Cerebellar nuclear complex (tissue), 1 donor: Measurements from ENCODE around the gene PABPN1.
"Not testable (repeated sequence)": the region's sequence is repeated elsewhere in the genome, so short reads cannot be mapped to it uniquely, and the experiment has no call there.

Experiments used
- DNase-seq, 2 experiments: peaks; one replicate each; lab custom pipeline; 2025; lab: John Stamatoyannopoulos, UW

The PABPN1 gene, protein sequence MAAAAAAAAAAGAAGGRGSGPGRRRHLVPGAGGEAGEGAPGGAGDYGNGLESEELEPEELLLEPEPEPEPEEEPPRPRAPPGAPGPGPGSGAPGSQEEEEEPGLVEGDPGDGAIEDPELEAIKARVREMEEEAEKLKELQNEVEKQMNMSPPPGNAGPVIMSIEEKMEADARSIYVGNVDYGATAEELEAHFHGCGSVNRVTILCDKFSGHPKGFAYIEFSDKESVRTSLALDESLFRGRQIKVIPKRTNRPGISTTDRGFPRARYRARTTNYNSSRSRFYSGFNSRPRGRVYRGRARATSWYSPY

DNA sequence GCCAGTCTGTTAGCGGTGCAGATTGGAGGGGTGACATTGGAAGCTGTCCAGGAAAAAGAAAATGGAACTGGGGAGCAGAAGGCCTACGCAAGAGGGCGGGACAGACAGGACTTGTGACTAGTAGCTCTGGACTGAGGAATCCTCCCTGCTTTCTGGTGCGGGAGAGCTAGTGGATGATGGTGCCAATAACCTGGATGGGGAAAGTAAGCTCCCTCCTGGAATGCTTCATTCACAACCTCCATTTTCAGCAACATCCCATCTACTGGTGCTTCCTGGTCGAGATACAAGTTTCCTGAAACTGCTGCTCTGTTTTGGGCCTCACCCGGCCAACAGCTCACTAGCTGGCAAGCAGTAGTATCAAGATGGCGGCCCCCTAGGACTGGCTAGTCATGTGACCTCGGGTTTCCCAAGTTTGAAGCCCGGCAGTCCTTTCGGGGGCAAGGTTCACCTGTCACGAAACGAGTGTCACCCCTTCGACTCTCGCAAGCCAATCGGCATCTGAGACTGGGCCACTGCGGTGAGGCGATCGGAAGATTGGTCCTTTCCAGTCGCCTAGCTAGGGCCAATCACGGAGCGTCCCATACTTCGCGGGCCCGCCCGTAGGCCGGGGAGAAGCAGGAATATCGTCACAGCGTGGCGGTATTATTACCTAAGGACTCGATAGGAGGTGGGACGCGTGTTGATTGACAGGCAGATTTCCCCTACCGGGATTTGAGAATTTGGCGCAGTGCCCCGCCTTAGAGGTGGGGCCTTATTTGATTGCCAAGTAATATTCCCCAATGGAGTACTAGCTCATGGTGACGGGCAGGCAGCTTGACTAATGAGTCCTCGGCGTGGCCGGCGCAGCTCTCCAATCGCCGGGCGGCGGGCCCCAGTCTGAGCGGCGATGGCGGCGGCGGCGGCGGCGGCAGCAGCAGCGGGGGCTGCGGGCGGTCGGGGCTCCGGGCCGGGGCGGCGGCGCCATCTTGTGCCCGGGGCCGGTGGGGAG, at the start of gene PABPN1:
PABPN1 (plus strand) TSS at position 874 of the 988 bp plus-strand sequence; CDS start at position 887, 13 bp downstream.
- peak; percentile 100 for DNase-seq

DNA sequence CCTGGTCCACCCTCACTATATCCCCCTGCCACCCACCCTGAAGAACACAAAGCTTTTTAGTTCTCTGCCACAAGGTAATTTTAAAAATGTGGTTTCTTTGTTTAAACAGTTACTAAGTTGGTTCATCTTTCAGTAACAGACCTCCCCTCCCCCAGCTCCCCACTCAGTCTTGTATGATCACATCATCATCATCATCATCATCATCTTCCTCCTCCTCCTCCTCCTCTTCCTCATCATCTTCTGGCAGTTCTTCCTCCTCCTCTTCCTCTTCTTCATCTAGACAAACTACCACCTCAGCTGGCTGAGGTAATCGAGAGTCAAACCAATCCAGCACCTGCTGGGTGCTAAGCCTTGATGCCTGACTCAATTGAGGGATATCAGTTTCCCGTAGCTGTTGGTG, 45.8 kb upstream of the PABPN1 start:
- DNase-seq = no peak

DNA sequence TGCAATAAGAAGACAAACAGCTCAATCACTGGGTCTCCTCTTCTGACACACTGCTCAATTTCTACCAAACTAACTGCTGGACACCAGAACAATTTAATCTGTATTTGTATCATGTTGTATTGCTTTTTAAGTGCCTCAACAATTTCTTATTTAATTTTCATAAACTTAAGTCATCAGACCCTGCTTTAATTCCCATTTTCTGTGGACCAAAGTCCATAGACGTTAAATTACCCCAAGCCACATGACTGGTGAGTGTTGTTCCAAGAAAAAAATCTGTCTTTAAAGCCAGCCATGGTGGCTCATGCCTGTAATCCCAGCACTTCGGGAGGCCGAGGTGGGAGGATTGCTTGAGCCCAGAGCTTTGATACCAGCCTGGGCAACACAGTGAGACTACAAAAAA, 44.1 kb upstream of the PABPN1 start:
- DNase-seq = no peak

DNA sequence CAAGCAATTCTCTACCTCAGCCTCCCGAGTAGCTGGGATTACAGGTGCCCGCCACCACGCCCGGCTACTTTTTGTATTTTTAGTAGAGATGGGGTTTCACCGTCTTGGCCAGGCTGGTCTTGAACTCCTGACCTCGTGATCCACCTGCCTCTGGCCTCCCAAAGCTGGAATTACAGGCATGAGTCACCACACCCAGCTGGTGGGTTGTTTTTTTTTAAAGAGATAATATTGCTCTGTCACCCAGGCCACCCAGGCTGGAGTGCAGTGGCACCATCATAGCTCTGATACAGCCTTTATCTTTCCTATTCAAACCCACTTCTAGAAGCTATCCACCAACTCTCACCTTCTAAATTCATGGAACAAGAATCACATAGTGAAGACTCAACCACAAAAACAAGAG, 43.3 kb upstream of the PABPN1 start:
- not testable (repeated sequence) for DNase-seq

DNA sequence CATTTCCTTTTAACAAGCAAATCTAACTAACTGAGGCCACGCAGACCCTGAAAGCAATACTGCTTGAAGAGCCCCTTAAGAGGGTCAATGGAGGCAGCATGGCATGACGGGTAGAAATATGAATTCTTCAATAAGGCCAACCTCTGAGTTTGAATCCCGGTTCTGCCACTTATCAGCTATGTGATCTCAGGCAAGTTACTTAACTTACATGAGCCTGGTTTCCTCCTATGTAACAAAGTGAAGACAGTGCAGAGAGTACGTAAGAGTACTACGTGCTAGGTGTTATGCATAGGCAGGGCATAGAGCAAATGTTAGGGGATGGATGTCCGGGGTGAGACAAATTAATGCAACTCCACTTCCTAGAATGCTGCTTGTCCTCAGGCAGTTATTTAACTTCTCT, 40.0 kb upstream of the PABPN1 start:
- DNase-seq = no peak

DNA sequence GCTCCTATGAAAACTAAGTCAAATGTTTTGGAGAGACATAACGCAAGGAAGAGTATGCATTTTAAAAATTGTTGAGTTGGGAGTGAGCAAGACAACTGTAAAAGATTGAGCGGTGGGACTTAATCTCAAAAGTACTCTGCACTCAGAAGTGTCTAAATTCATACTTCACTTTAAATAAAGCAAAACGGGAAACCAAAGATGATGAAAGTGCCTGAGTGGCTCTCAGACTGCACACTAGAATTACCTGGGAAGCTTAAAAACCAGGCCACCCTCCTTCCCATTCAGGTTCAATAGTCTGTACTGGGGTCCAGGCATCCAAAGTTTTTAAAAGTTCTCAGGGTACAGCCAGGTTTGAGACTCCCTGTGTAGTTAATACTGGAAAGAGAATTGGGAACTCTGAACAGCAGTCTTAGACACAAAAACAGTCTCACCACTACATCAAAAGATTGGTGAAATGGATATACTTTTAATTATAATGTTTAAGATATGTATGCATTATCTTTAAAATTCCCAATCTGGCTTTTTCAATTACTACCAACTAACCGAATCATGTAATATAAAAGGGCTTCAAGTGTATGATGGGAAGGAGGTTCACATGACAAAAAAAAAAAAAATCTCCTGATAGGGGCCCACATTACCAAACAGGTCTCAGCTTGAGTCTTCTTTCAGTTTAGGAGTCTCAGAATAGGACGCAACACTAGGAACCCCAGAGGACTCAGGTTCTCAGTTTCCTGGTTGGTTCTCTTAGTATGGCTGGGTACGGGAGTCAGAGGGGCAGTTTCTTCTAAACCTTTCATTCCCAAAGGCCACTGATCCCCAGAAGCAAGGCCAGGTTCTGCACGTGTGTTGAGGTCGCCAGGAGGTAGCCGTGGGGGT, 36.4 kb upstream of the PABPN1 start:
- no peak for DNase-seq

DNA sequence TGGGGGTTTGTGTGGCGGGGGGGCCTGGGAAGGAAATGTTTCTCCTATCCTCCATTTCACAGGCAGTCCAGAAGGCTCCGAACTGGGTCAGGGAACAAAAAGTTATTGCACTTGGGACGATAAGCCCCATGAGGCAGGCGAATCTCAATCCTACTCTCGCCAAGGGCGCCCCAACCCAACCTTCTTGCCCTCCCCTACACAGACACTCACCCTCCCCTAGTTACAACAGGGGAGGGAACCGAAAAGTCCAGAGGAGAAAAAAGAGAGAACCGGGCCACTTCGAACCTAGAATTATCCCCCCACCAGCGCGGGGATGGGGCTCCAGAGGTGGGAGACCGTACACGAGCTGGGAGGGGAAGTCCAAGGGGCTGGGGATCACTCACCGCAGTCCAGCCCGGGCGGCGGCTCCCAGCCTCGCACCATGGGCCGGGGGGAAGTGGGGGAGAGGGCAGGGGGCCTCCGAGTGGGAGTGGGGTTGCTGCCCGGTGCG, 35.7 kb upstream of the PABPN1 start:
- DNase-seq = no peak

DNA sequence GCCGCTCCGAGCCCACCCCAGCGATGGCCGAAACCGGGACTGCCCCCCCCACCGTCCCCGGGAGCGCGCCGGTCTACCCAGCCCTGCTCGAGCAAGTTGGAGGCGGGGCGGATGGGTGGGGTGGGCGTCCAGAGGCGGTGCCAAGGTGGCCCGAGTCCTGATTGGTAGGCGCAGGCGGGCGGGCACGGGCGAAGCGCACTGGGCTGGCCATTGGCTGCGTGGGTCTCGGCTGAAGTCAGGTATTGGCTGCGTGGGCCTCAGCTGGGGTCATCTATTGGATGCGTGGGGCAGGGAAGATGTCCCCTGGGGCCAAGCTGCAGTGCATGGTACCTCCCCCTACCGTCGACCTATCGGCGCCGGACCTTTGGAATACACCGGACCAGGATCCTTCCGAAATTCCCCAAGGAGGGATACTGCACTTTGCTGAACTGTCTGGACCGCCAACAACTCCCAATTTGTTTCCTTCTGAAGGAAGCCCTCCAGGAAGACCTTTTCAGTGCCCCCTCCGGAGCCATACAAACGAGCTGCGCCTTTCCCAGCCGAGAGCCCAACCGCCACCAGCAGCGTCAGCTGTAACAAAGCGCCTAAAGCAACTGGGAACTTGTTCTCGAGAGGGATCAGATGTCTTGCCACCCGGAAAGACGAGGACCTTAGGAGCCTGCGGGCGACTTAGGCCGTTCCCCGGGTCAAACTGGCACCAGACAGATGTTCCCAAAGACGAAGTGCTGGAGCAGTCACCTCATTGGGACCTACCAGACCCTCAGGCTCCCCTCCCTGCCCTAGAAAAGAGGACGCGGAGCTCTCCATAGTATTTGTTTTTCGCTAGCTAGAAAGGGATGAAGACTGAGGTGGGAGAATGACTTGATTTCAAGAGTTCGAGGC, 35.0 kb upstream of the PABPN1 start, which contains the start of gene HOMEZ:
HOMEZ (minus strand) TSS at position 113 of the 882 bp plus-strand sequence. CDS start 180 bp downstream, outside the sequence.
- DNase-seq = peak; percentile 91 to 97

DNA sequence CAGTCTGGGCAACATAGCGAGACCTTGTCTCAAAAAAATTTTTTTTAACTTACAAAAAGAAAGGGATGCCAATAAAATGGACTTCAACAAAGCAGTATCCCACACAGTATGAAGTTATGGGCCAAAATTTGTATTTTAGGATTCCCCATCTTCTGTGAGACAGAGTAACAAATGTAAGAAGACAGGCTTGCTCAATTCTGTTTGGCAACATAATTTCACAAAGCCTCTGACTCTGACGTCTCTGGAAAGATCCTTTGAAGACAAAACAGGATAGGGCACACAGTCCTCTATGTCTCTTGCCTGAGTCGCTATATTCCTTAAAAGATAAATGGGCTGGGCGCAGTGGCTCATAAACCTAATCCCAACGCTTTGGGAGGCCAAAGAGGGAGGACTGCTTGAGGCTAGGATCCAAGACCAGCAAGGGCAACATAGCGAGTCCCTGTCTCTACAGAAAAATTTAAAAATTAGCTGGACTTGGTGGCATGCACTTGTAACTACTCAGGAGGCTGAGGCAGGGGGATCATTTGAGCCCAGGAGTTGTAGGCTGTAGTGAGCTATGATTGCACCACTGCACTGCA, 34.3 kb upstream of the PABPN1 start:
- no peak for DNase-seq

DNA sequence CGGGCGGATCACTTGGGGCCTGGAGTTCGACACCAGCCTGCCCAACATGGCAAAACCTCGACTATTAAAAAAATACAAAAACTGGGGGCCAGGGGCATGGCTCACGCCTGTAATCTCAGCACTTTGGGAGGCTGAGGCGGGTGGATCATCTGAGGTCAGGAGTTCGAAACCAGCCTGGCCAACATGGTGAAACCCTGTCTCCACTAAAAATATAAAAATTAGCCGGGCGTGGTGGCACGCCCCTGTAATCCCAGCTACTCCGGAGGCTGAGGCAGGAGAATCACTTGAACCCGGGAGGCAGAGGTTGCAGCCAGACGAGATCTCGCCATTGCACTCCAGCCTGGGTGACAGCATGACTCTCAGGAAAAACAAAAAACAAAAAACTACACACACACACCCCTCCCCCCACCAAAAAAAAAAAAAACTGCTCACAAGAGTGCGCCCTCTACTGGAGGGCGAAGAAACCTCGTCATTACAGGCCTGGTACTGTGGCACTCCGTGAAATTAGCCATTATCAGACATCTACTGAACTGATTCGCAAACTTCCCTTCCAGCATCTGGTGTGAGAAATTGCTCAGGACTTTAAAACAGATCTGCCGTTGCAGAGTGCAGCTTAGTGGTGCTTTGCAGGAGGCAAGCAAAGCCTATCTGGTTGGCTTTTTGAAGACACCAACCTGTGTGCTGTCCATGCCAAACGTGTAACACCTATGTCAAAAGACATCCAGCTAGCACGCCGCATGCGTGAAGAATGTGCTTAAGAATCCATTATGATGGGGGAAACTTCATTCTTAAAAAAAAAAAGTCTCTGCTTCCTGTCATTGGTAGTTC, 26.3 kb upstream of the PABPN1 start:
- DNase-seq = no peak

DNA sequence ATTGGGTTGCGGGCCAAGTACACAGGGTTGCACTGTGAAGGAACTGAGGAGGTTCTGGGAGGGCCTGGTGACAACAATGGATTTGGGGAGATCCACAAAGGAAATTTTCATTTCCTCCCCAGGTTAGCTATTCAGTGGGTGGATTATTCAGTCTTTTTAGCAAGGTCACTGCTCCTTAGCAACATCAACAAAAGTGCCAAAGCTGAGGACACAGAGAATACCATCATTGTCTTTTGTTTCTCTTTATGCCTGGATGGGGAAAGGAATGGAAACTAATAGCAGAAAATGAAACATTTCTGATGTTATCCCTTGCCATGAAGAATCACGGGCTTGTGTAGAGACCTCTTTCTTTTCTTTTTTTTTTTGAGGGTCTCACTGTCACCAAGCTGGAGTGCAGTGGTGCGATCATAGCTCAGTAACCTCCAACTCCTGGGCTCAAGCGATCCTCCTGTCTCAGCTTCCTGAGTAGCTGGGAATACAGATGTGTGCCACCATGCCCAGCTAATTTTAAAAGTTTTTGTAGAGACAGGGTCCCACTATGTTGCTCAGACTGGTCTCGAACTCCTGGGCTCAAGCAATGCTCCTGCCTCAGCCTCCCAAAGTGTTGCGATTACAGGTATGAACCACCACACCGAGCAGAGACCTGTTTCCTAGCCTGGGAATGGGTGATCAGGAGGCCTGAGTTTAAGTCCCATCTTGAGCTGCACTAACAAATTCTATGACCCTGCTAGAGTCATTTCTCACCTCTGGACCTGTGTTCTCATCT, 25.1 kb upstream of the PABPN1 start:
- DNase-seq = no peak

DNA sequence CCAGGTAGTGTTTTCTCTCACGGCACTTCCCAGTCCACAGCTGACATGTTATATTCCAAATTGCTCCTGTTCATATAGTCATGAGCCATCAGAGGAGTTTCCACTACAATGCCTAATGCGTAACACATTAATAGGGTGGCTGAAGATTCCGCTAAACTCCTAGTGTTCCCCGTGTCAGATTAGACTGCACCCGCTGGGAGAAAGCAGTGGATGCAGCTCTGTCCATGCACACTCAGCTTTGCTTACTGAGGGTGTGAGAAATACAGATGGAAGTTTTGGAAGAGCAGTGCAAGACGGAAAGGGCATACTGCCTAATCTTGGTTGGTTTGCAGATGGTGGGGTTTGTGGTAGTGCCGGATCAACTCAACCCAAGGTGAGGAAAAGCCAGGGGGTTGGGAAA, 24.2 kb upstream of the PABPN1 start:
- no peak for DNase-seq

DNA sequence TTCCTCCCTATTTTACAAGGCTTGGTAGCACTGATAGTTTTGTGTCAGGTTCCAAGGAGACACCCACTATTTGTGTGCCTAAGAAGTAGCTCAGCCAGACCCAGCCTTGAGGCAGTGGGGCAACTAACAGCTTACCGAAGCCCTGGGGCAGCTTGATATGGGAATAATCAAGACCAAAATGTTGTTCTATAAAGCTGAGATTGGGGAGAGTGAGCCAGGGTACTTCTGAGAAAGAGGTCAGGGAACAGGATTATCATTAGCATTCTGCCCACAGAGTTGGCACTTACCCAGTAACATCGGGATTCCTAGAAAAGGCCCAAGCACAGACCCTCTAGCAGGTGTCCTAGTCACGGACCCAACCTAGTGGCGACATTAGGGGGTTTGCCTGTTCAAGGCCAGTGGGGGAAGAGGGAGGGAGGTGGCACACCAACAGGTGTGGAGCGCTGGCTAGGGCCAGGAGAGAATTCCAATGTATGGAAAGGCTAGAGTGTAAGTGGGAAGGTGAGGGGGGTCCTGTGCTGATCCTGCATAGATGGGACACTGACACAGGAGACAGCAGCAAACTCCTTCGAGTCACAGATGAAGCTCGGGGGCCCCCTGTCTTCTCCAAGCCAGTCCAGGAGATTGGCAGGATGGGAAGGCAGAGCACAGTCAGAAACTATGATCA, 23.5 kb upstream of the PABPN1 start:
- no peak for DNase-seq

DNA sequence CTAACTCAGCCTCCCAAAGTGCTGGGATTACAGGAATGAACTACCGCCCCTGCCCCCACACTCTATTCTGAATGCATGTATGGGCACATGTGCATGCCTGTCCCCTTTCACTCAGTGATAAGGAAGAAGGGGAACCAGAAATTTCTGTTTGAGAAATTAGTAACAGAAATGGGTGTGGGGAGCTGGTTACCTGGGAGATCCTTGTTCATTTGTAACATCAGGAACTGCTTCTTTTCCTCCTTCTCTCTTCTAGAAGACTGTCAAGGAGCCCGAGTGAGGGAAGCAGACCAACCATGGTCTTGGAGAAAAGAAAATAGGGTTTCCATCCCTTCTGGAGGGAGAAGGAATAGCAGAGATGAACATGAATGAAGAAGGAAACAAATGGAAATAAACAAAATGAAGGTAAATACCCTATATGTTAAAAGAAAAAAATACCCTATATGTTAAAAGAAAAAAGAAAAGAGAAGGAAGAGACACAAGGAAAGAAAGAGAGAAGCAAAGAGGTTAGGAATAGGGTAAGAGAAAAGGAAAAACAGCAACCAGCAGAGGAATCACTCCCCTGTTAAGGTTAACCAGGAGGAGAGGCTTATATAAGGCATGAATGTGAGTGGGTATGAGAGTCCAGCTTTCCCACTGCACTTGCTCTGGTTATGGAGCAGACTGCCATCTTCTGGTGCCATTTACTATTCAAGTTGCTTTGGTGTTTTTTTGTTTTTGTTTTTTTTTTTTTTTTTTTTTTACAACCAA, 21.9 kb upstream of the PABPN1 start:
- DNase-seq = no peak

DNA sequence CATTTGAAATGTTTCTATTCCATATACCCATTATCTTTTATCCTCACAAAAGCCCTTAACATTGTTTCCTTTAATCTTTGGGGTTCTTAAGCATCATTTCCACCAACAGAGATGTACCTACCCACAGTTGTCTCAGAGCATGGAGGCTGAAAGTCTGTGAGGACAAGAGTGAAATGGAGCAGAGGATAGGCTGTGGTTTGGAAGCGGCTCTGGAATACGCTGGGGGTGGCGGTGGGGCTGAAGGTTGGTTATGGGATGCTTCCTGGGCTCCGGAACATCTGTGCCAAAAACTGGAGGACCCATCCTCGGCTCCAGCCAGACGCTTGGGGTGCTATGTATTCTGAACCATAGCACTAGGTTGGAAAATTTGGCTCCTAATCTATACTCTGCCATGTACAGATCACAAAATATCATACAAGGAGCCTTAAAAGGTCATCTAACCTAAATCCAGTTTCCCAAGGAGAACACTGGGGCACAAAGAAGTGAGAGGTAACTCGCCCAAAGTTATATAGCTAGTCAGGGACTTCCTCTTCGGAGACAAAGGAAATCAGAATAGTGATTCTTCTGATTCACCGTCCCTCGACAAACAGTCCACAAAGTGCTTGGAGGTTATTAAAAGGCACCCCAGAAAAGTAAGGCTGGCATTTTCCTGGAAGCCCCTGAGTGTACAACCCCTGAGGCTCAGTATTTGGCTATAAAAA, 21.1 kb upstream of the PABPN1 start:
- no peak for DNase-seq

DNA sequence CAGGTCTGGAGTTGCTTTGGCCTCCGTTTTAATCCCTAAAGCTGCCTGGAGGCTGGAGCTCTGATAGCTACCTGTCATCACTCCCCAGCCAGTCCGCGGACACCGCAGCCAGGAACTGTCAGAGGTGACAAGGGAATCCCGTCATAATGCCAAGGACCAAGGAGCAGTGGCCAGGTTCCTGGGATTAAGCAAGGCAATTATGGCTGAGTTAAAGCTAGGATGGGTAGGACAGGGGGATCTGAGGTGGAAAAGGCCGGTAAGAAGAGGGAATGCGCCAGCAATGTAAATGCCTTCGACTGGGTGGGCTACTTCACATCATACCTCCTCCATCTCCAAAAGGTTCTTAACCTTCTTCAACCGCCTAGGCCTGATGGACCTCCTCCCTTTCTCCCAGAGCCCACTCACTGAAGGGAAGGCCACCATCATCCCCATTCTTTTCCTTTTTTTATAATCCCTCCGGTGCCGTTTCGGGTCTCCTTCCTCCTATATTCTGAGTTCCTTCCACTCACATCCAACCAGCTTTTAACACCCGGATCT, 20.5 kb upstream of the PABPN1 start:
- no peak for DNase-seq
